ENCODE results near the gene CCDC85C. TPM values are rescaled to one million over a fixed set of nuclear protein-coding genes. Genes with fewer than 3 reads are reported as not detected.

CCDC85C gene
- total RNA-seq, 2 experiments from 2014 or later, result 5.8 to 7.5 TPM

DNA sequence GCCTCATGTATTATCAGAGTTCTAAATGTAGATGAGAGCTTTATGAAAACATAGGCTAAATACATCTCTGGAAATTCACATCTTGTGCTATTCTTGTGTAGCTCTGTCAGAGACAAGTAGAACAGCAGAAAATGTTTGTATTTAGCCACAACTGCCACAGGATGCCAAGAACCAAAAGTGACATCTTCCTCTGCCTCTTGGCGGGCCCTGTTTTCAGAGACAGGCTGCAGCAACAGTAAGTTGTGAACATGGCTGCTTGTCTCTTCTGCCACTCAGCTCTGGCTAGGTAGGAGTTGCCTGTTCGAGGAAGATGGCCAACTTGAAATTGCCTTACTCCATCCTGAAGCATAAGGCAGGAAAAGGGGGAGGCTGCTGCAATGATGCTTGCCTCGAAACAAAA, 153.7 kb downstream of the CCDC85C start:
- ATAC-seq (ENCODE audit: poor library complexity) (no peak), DNase-seq (no peak)
- TF ChIP-seq, protein P1, sequence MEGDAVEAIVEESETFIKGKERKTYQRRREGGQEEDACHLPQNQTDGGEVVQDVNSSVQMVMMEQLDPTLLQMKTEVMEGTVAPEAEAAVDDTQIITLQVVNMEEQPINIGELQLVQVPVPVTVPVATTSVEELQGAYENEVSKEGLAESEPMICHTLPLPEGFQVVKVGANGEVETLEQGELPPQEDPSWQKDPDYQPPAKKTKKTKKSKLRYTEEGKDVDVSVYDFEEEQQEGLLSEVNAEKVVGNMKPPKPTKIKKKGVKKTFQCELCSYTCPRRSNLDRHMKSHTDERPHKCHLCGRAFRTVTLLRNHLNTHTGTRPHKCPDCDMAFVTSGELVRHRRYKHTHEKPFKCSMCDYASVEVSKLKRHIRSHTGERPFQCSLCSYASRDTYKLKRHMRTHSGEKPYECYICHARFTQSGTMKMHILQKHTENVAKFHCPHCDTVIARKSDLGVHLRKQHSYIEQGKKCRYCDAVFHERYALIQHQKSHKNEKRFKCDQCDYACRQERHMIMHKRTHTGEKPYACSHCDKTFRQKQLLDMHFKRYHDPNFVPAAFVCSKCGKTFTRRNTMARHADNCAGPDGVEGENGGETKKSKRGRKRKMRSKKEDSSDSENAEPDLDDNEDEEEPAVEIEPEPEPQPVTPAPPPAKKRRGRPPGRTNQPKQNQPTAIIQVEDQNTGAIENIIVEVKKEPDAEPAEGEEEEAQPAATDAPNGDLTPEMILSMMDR (IDR thresholded peaks at IDR 0.05), result no peak
- intact Hi-C loops (cut with DNase I, micrococcal nuclease), result no loop called here
- Mint-ChIP-seq H3K4me3 (no peak overlapping the region), H3K27ac (no peak overlapping the region), H3K36me3 (ENCODE audit: low read depth) (peaks cover 87% of the 10 kb centered on the region), H3K9me3 (no peaks in the 10 kb centered on the region), H3K27me3 (no peaks in the 10 kb centered on the region), H3K4me1 (ENCODE audit: low read depth) (peaks cover under 1% of the 10 kb centered on the region)
- Histone ChIP-seq H3K27me3 (ENCODE audit: control insufficient read depth in 1 of 2, insufficient read depth in 2 of 2, low read length in 2 of 2) (no peaks in the 10 kb centered on the region), H3K4me1 (ENCODE audit: insufficient read depth, low read length) (no peaks in the 10 kb centered on the region), H3K36me3 (ENCODE audit: insufficient read depth, low read length) (peaks cover 68% of the 10 kb centered on the region), H3K4me3 (ENCODE audit: low read length) (no peak overlapping the region), H3K27ac (ENCODE audit: low read depth in 1 of 2, low read length in 2 of 2) (no peak overlapping the region), H3K9me3 (ENCODE audit: control insufficient read depth in 1 of 2, insufficient read depth in 1 of 2, low read length in 2 of 2) (no peaks in the 10 kb centered on the region)
- CTCF ChIA-PET, result no interaction called here
- POLR2A ChIA-PET, result interaction anchor here (1.3 kb wide), 1 partner anchor 31 kb away, joined by 4 read pairs; the partner anchor contains the start of genes CCNK and SETD3

Other genes starting within 250 kb of the CCDC85C start
- gene SETD3, start 123.3 kb downstream of the CCDC85C start, total RNA-seq, result 10 to 100 TPM; 46.1 to 51.4 TPM
- 100 to 1,000 TPM; 140 to 151 TPM for gene CCNK, start 122.8 kb downstream of the CCDC85C start, total RNA-seq
- not detected for gene HHIPL1, start 40.9 kb upstream of the CCDC85C start, total RNA-seq
- gene CYP46A1, start 80.1 kb upstream of the CCDC85C start, total RNA-seq, result under 1 TPM; 0.11 to 0.22 TPM
- under 1 TPM in 1 of 2 experiments, not detected in 1; 0.59 TPM for gene EML1, start 189.2 kb upstream of the CCDC85C start, total RNA-seq